DOHH2 (cell line): ENCODE results near the gene STMND1.

ENCODE experiments used
- H3F3A ChIP-seq: fragments of 200-600 bp; sonication (generic), shearing (Covaris generic); 2 replicates; pipeline ENCODE4 v1.6.0; 2016; ENCODE audit warnings: antibody characterized with exemption, mild to moderate bottlenecking; ENCODE audit not compliant: control insufficient read depth, insufficient read depth
- H3K27ac ChIP-seq: fragments of 200-600 bp; sonication (generic); 2 replicates; pipeline ENCODE4 v1.5.1; 2014; ENCODE audit warnings: low read depth, mild to moderate bottlenecking, low read length, moderate library complexity
- H3K27me3 ChIP-seq: fragments of 200-600 bp; sonication (generic); 2 replicates; pipeline ENCODE4 v1.6.1; 2014; ENCODE audit warnings: mild to moderate bottlenecking, low read length, mixed read lengths; ENCODE audit not compliant: control insufficient read depth
- H3K36me3 ChIP-seq: fragments of 200-600 bp; sonication (generic); 2 replicates; pipeline ENCODE4 v1.6.1; 2014; ENCODE audit warnings: mild to moderate bottlenecking, low read length, moderate library complexity, mixed read lengths; ENCODE audit not compliant: control insufficient read depth
- H3K4me1 ChIP-seq: fragments of 200-600 bp; sonication (generic); 2 replicates; pipeline ENCODE4 v1.6.1; 2014; ENCODE audit warnings: mild to moderate bottlenecking, low read length, mixed read lengths; ENCODE audit not compliant: control insufficient read depth
- H3K4me2 ChIP-seq: fragments of 200-600 bp; sonication (generic); 2 replicates; pipeline ENCODE4 v1.6.0; 2014; ENCODE audit warnings: mild to moderate bottlenecking, low read length, moderate library complexity
- H3K4me3 ChIP-seq: fragments of 200-600 bp; sonication (generic); 2 replicates; pipeline ENCODE4 v1.5.1; 2014; ENCODE audit warnings: mild to moderate bottlenecking, low read length, mixed read lengths
- H3K79me2 ChIP-seq: fragments of 200-600 bp; sonication (generic); 2 replicates; pipeline ENCODE4 v1.6.1; 2014; ENCODE audit warnings: mild to moderate bottlenecking, low read length, mixed read lengths; ENCODE audit not compliant: control insufficient read depth
- H3K9me2 ChIP-seq: fragments of 200-600 bp; sonication (generic); replicated peaks from 2 replicates; pipeline ENCODE4 v1.6.1; 2014; ENCODE audit warnings: mild to moderate bottlenecking, low read length, mixed read lengths; ENCODE audit not compliant: control insufficient read depth
- H3K9me3 ChIP-seq: fragments of 200-600 bp; sonication (generic); 2 replicates; pipeline ENCODE4 v1.6.1; 2014; ENCODE audit warnings: antibody characterized with exemption, low read length, mixed read lengths; ENCODE audit not compliant: control insufficient read depth, insufficient read depth
- H4K20me1 ChIP-seq: fragments of 200-600 bp; sonication (generic); 2 replicates; pipeline ENCODE4 v1.6.0; 2014; ENCODE audit warnings: low read depth, mild to moderate bottlenecking, antibody characterized with exemption, low read length, moderate library complexity; ENCODE audit not compliant: control insufficient read depth, insufficient read depth
- CTCF ChIP-seq: fragments of 200-600 bp; sonication (generic); IDR thresholded peaks from one replicate; pipeline ENCODE4 v1.5.1; 2014; ENCODE audit warnings: antibody characterized with exemption, mild to moderate bottlenecking, low read depth, low read length; ENCODE audit not compliant: poor library complexity, severe bottlenecking
- EZH2phosphoT487 ChIP-seq: fragments of 200-600 bp; sonication (generic); IDR thresholded peaks from 2 replicates; pipeline ENCODE4 v1.6.1; 2017; ENCODE audit warnings: borderline replicate concordance, mild to moderate bottlenecking, antibody characterized with exemption, low read length, moderate library complexity, mixed read lengths

Gene STMND1

DNA sequence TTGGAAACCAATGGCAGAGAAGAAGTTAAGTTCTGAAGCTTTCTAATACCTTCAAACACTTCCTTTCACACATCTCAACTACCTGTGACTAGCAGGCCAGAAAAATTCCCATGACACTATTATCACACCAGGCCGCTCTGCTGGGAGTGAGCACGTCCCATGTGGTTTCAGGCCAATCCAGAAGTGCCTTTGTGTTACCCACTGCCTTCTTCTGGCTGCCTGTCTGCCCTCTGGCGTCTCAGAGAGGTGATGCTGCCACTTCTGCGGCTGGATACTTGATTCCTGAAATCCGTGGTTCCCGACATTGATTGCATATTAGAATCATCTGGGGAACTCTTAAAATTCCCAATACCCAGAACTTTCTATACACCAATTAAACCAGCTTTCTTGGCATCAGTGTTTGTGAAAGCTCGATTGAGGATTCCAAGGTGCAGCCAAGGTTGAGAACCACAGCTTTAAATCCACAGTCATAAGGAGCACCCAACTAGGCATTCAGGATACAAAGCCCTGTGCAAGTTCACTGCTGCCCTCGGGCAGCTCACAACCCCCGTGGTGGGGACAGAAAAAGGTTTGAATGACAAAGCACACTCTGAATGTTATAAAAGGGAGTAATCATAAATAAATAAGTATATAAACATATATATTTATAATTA lies 65.6 kb downstream of the STMND1 start:
- Histone ChIP-seq H3K36me3 (no peaks in the 10 kb centered on the region), H3F3A (no peaks in the 10 kb centered on the region), H3K27ac (no peak overlapping the region), H3K4me1 (no peaks in the 10 kb centered on the region), H3K79me2 (no peaks in the 10 kb centered on the region), H4K20me1 (no peaks in the 10 kb centered on the region), H3K4me2 (no peak overlapping the region), H3K9me3 (no peaks in the 10 kb centered on the region), H3K4me3 (no peak overlapping the region), H3K27me3 (no peaks in the 10 kb centered on the region), H3K9me2 (no peaks in the 10 kb centered on the region)
- no peak for TF ChIP-seq EZH2phosphoT487
- peak; percentile 29 for TF ChIP-seq CTCF

DNA sequence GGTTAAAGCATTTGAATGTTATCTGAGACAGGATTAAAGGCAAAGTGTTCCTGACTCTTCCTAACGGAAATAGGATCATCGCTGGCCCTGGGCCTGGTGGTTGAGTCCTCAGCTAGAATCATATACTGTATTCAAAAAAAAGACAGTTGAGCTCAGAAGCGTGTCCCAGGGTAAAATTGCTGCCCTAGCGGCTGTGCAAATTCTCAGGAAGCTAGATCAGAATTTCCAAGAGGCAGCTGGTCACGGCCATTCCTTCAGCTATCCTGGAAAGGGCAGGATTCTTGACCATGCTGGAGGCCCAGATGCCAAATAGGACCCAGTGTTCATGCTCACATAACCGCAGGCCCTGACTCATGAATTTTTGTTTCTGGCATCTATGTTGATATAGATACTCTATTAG lies 67.4 kb downstream of the STMND1 start:
- H3K4me3 ChIP-seq = no peak overlapping the region
- no peaks in the 10 kb centered on the region for H3K27me3 ChIP-seq
- no peak for TF ChIP-seq EZH2phosphoT487
- H4K20me1 ChIP-seq = no peaks in the 10 kb centered on the region
- no peak overlapping the region for H3K27ac ChIP-seq
- no peaks in the 10 kb centered on the region for H3K4me1 ChIP-seq
- H3F3A ChIP-seq = no peaks in the 10 kb centered on the region
- no peaks in the 10 kb centered on the region for H3K9me3 ChIP-seq
- H3K36me3 ChIP-seq = no peaks in the 10 kb centered on the region
- no peaks in the 10 kb centered on the region for H3K9me2 ChIP-seq
- no peaks in the 10 kb centered on the region for H3K79me2 ChIP-seq
- no peak overlapping the region for H3K4me2 ChIP-seq

DNA sequence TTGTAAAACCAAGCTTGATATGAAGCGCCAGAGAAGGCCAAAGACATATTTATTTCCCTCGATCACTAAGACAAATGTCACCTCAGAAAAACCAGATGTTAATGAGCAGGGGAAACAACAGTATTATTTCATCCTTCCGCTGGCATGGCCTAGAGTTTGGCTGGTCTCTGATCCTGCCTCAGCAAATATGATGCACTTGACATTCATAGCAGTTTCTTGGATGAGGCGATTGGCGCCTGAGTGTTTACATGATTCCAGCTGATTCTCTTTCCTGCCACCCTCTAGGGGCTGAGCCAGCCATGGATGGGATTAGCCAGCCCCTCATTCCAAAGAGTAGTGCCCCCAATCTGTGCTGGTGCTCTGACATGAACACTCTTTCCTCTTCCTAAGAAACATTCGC lies 67.9 kb downstream of the STMND1 start:
- Histone ChIP-seq H3K9me3 (no peaks in the 10 kb centered on the region), H3K4me3 (no peak overlapping the region), H4K20me1 (no peaks in the 10 kb centered on the region), H3K79me2 (no peaks in the 10 kb centered on the region), H3K4me2 (no peak overlapping the region), H3K36me3 (no peaks in the 10 kb centered on the region), H3K27me3 (no peaks in the 10 kb centered on the region), H3K27ac (no peak overlapping the region), H3F3A (no peaks in the 10 kb centered on the region), H3K4me1 (no peaks in the 10 kb centered on the region), H3K9me2 (no peaks in the 10 kb centered on the region)
- TF ChIP-seq EZH2phosphoT487 = no peak
- no peak for TF ChIP-seq CTCF

DNA sequence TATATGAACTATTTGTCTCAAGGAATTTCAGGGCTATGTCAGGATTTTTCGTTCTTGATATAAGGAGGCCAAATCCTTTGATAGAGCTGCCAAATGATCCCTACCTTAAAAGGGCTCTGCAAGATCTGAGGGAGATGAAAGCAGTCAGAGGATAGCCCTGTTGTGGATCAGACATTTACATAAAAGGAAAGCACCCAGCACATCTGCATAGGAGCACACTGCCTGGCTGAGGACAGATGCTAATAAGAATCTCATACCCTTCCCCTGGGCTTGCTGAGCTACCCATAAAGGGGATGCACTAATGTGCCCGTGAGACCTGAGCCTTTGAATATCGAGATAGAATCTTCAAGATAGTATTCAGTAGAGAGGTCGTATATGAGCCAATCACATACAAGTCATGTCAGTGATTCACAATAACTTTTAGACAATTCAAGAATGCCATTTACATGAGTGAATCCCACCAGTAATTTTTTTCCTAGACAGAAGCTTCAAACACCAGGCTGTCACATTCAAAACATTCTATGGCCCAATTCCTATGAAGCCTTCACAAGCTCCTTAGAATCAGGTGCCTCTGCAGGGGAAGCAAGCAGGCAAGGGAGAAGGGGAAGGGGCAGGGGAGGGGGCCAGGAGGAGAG lies 71.1 kb downstream of the STMND1 start:
- TF ChIP-seq CTCF (no peak), EZH2phosphoT487 (no peak)
- no peaks in the 10 kb centered on the region for H3K9me2 ChIP-seq
- no peak overlapping the region for H3K4me2 ChIP-seq
- H3K9me3 ChIP-seq = no peaks in the 10 kb centered on the region
- H3K27me3 ChIP-seq = no peaks in the 10 kb centered on the region
- no peaks in the 10 kb centered on the region for H3K36me3 ChIP-seq
- no peak overlapping the region for H3K4me3 ChIP-seq
- H3K27ac ChIP-seq = no peak overlapping the region
- no peaks in the 10 kb centered on the region for H3K79me2 ChIP-seq
- no peaks in the 10 kb centered on the region for H4K20me1 ChIP-seq
- no peaks in the 10 kb centered on the region for H3K4me1 ChIP-seq
- no peaks in the 10 kb centered on the region for H3F3A ChIP-seq
